SK-N-SH (cell line): ENCODE results near the gene IL11RA.

Experiments
- EP300 ChIP-seq, 2 experiments: IDR thresholded peaks; 2 replicates each; pipeline versions ENCODE4 v1.4.0 to v1.6.1; 2012; ENCODE audit warnings: borderline replicate concordance in 1 of 2, low read depth in 1 of 2, low read length in 1 of 2
- FOXJ3 ChIP-seq: sonication (generic); formaldehyde crosslinking; IDR thresholded peaks from 2 replicates; pipeline ENCODE4 v1.5.1; 2020; ENCODE audit warnings: mild to moderate bottlenecking, missing genetic modification reagents
- FOXM1 ChIP-seq: IDR thresholded peaks from 2 replicates; pipeline ENCODE4 v1.4.0; 2012; ENCODE audit warnings: low read depth, mild to moderate bottlenecking
- JUND ChIP-seq: IDR thresholded peaks from 2 replicates; pipeline ENCODE4 v1.4.0; 2012
- POLR2AphosphoS5 ChIP-seq: IDR thresholded peaks from 2 replicates; pipeline ENCODE4 v1.6.1; 2012; ENCODE audit warnings: low read depth, low read length
- RAD21 ChIP-seq: IDR thresholded peaks from 2 replicates; pipeline ENCODE4 v1.6.1; 2012; ENCODE audit warnings: mild to moderate bottlenecking, low read length
- TF ChIP-seq, protein P1 (sequence below): fragments of 200-600 bp; sonication (generic); IDR thresholded peaks from 2 replicates; pipeline ENCODE4 v1.6.1; 2017; ENCODE audit warnings: antibody characterized with exemption, mild to moderate bottlenecking, moderate library complexity
- TF ChIP-seq, protein P2 (sequence below): fragments of 150-350 bp; IDR thresholded peaks from 2 replicates; pipeline ENCODE4 v1.6.1; 2017; ENCODE audit warnings: antibody characterized with exemption, low read length, low read depth, borderline replicate concordance
- TF ChIP-seq, protein P3 (sequence below): IDR thresholded peaks from 2 replicates; pipeline ENCODE4 v1.6.1; 2012; ENCODE audit warnings: mild to moderate bottlenecking, low read depth, low read length, moderate library complexity
- TF ChIP-seq, protein P4 (sequence below): IDR thresholded peaks from 2 replicates; pipeline ENCODE4 v1.4.0; 2012; ENCODE audit warnings: low read depth, borderline replicate concordance

DNA sequence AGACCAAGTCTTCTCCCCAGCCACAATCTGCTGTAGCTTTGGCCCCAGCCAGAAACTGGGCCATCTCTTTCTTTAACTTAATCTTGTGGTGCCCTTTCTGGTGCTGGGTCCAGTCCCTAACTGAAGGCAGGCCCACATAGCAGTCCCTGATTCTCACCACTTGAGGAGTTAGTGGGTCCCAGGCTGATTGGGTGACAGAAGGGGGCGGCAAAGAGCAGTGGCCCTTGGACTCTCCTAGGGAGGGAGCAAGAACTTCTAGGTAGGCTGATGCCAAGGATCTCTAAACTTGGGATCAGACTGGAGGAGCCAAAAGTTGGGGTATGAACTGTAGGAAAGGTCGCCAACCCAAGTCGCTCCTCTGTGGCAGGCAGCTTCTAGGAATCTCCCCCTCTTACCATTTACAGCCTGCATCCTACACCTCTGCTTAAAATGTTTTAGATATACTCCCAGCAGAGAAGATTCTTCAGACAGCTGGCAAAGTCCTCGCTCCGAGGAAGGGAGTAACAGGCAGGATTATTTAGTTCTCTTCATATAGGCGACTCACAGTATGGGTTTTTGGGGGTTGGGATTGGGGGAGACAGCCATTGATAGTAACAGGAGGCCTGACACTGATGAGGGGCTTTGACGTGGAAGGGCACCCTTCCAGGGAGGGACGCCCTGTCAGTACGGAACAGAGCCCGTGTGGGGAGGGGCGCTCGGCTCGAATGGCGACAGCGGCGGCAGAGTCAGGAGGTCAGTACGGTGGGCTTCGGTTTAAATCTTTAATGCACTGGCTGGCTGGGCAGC lies 12.5 kb downstream of the IL11RA start:
- TF ChIP-seq, protein P1, sequence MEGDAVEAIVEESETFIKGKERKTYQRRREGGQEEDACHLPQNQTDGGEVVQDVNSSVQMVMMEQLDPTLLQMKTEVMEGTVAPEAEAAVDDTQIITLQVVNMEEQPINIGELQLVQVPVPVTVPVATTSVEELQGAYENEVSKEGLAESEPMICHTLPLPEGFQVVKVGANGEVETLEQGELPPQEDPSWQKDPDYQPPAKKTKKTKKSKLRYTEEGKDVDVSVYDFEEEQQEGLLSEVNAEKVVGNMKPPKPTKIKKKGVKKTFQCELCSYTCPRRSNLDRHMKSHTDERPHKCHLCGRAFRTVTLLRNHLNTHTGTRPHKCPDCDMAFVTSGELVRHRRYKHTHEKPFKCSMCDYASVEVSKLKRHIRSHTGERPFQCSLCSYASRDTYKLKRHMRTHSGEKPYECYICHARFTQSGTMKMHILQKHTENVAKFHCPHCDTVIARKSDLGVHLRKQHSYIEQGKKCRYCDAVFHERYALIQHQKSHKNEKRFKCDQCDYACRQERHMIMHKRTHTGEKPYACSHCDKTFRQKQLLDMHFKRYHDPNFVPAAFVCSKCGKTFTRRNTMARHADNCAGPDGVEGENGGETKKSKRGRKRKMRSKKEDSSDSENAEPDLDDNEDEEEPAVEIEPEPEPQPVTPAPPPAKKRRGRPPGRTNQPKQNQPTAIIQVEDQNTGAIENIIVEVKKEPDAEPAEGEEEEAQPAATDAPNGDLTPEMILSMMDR = peak; percentile 90
- TF ChIP-seq FOXJ3 (CRISPR knock-in tag) = no peak
- TF ChIP-seq, protein P2, sequence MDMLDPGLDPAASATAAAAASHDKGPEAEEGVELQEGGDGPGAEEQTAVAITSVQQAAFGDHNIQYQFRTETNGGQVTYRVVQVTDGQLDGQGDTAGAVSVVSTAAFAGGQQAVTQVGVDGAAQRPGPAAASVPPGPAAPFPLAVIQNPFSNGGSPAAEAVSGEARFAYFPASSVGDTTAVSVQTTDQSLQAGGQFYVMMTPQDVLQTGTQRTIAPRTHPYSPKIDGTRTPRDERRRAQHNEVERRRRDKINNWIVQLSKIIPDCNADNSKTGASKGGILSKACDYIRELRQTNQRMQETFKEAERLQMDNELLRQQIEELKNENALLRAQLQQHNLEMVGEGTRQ = no peak
- no peak for TF ChIP-seq JUND
- TF ChIP-seq EP300 (IDR thresholded peaks at IDR 0.05; ENCODE audit: borderline replicate concordance in 1 of 2, low read depth in 1 of 2, low read length in 1 of 2) = no peak
- TF ChIP-seq, protein P3, sequence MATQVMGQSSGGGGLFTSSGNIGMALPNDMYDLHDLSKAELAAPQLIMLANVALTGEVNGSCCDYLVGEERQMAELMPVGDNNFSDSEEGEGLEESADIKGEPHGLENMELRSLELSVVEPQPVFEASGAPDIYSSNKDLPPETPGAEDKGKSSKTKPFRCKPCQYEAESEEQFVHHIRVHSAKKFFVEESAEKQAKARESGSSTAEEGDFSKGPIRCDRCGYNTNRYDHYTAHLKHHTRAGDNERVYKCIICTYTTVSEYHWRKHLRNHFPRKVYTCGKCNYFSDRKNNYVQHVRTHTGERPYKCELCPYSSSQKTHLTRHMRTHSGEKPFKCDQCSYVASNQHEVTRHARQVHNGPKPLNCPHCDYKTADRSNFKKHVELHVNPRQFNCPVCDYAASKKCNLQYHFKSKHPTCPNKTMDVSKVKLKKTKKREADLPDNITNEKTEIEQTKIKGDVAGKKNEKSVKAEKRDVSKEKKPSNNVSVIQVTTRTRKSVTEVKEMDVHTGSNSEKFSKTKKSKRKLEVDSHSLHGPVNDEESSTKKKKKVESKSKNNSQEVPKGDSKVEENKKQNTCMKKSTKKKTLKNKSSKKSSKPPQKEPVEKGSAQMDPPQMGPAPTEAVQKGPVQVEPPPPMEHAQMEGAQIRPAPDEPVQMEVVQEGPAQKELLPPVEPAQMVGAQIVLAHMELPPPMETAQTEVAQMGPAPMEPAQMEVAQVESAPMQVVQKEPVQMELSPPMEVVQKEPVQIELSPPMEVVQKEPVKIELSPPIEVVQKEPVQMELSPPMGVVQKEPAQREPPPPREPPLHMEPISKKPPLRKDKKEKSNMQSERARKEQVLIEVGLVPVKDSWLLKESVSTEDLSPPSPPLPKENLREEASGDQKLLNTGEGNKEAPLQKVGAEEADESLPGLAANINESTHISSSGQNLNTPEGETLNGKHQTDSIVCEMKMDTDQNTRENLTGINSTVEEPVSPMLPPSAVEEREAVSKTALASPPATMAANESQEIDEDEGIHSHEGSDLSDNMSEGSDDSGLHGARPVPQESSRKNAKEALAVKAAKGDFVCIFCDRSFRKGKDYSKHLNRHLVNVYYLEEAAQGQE = no peak
- no peak for TF ChIP-seq POLR2AphosphoS5
- peak; percentile 55 for TF ChIP-seq RAD21
- no peak for TF ChIP-seq FOXM1
- TF ChIP-seq, protein P4, sequence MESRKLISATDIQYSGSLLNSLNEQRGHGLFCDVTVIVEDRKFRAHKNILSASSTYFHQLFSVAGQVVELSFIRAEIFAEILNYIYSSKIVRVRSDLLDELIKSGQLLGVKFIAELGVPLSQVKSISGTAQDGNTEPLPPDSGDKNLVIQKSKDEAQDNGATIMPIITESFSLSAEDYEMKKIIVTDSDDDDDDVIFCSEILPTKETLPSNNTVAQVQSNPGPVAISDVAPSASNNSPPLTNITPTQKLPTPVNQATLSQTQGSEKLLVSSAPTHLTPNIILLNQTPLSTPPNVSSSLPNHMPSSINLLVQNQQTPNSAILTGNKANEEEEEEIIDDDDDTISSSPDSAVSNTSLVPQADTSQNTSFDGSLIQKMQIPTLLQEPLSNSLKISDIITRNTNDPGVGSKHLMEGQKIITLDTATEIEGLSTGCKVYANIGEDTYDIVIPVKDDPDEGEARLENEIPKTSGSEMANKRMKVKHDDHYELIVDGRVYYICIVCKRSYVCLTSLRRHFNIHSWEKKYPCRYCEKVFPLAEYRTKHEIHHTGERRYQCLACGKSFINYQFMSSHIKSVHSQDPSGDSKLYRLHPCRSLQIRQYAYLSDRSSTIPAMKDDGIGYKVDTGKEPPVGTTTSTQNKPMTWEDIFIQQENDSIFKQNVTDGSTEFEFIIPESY = no peak
